Suprapubic skin (tissue), 4 donors: ENCODE data around the gene PGM5.
"Not testable (repeated sequence)": the region's sequence is repeated elsewhere in the genome, so short reads cannot be mapped to it uniquely, and the experiment has no call there.

Experiments
- EP300 ChIP-seq: sonication (generic); formaldehyde crosslinking; IDR thresholded peaks from one replicate; pipeline ENCODE4 v1.6.1; 2017; ENCODE audit warnings: antibody characterized with exemption
- POLR2AphosphoS5 ChIP-seq, 3 donors: sonication (generic); formaldehyde crosslinking; IDR thresholded peaks; one replicate each; pipeline ENCODE4 v1.6.1; 2017; ENCODE audit warnings: antibody characterized with exemption in 3 of 3
- TF ChIP-seq, protein P1 (sequence below), 2 donors: fragments of 200-600 bp in 1 of 2; fragments of 450-650 bp in 1 of 2; sonication (generic) in 1 of 2; IDR thresholded peaks; one replicate each; pipeline ENCODE4 v1.5.1; 2016 to 2019; ENCODE audit warnings: antibody characterized with exemption in 2 of 2, mild to moderate bottlenecking in 1 of 2, moderate library complexity in 1 of 2

- TF ChIP-seq, protein P1, sequence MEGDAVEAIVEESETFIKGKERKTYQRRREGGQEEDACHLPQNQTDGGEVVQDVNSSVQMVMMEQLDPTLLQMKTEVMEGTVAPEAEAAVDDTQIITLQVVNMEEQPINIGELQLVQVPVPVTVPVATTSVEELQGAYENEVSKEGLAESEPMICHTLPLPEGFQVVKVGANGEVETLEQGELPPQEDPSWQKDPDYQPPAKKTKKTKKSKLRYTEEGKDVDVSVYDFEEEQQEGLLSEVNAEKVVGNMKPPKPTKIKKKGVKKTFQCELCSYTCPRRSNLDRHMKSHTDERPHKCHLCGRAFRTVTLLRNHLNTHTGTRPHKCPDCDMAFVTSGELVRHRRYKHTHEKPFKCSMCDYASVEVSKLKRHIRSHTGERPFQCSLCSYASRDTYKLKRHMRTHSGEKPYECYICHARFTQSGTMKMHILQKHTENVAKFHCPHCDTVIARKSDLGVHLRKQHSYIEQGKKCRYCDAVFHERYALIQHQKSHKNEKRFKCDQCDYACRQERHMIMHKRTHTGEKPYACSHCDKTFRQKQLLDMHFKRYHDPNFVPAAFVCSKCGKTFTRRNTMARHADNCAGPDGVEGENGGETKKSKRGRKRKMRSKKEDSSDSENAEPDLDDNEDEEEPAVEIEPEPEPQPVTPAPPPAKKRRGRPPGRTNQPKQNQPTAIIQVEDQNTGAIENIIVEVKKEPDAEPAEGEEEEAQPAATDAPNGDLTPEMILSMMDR (IDR thresholded peaks at IDR 0.05) = not testable (repeated sequence)
- not testable (repeated sequence) for TF ChIP-seq POLR2AphosphoS5 (IDR thresholded peaks at IDR 0.05); EP300
Observed at GRCh38 chr9:68389558-68389957, 33.1 kb downstream of the PGM5 start.
